ENCODE measurements around the gene ACKR3.

The ACKR3 gene

DNA sequence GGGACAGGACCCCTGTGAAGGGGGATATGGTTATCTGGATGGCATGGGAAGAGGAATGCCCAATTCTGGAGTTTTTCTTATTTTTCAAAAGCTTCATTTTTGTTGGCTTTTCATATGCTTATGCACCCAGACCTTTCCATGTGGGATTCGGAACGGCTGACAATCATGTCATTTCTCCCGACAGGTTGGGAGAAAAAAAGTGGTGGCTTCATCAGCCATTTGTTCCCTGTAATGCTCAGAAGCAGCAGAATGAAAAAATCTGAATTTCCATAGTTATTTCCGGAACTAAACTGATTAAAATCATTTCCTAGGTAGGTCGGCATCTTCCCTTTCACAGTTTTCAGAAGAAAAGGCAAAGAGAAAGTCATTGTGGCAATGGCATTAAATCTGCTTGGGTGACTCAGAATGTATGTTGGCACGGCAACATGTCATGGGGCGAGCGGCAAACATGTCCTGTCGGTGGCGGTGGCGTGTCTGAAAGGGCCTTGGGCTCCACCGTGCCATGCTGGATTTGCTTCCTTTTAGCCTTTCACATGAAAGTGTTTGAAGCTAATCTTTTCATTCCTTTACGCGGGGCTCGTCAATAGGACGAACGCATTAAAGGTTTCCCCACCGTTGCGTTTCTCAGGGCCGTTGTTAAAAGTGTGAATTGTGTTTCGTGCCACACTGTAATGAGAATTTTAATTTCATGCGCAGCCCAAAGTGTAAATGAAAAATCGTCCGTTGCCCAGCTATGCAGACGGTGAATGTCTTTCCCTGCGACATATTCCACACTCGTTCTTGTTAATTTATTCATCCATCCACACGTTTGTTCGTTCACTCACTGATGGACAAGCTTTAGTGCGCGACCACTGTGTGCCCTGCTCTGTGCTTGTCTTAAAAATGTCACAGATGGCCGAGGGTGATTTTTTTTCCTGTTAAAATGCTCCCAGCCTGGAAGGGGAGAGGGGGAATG, 18.5 kb downstream of the ACKR3 start:
- DNase-seq, result no peak

DNA sequence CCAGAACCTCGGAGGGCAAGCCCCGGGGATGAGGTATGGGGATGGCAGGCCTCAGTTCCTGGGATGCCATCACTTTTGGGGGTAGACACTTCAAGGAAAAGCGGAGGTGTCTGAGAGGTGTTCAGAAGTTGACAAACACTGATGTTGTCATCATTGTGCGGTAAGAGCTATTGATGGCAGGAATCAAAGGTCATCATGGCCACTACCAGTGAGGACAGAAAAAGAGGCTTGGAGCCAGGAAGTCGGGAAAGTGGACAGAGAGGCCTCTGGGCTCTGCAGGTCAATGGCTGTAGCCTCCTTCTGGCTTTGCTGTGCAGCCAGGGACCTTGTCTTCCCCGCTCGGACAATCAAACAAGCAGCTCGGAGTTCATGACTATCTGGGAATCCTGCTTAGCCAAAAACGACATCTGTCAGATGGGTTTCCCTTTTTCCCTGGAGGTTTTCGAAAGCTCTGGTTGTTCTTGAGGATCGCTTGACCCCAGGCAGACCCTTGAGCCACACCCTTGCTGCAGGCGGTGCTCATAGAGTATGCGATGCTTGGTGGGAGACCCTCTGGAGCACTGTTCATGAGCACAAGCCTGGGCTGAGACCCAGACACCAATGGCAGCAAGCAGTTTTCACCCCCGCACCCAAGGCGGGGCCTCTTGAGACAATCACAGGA, 19.4 kb downstream of the ACKR3 start:
- DNase-seq, result no peak

DNA sequence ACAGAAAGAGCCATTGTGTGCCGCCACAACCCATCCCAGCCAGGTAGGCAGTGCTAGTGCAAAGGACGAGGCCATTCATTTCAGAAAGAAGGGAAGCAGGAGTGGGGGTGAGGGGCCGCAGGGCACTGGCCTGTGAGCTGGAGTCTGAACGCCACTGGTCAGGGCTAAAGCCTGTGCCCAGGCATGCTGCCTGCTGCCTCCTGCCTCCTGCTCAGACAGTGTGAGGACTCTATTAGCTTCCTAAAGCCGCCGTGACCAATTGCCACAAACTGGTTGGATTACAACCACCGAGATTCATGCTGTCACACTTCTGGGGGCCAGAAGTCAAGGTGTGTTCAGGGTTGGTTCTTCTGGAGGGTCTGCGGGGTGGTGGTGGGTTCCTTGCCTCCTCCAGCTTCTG, 21.2 kb downstream of the ACKR3 start:
- DNase-seq, result no peak

DNA sequence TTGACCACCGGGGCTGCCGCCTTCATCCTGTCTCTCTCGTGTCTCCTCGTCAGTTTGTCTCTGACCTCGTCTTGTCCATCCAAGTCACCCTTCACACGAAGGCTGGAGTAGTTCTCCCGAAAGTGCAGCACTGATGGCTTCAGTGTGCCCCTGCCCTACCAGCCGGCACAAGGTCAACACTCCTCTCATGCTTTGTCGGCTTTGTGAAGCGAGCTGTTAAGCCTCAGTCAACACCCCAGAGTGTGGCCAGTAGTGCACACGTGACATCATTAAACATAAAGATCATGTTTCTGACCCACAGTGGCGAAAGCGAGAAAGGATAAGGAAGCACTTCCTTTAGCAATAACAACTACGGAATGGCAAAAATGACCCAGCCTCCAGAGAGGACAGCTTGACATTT, 23.2 kb downstream of the ACKR3 start:
- DNase-seq, result no peak

DNA sequence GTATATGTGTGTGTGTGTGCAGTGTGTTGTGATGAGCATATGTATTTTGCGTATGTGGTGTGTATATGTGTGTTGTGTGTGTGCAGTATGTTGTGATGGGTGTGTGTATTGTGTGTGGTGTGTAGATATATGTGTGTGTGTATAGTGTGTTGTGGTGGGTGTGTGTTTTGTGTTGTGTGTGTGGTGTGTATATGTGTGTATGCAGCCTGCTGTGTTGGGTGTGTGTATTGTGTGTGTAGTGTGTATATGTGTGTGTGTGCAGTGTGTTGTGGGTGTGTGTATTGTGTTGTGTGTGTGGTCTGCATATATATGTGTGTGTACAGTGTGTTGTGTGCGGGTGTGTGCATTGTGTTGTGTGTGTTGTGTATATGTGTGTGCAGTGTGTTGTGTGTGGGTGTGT, 23.9 kb downstream of the ACKR3 start:
- no peak for DNase-seq

DNA sequence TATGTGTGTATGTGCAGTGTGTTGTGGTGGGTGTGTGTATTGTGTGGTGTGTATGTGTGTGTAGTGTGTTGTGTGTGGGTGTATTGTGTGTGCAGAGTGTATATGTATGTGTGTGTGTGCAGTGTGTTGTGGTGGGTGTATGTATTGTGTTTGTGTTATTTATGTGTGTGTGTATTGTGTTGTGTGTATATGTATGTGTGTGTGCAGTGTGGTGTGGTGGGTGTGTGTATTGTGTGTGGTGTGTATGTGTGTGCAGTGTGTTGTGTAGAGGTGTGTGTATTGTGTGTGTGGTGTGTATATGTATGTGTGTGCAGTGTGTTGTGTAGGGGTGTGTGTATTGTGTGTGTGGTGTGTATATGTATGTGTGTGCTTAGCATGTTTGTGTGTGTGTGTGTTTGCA, 24.3 kb downstream of the ACKR3 start:
- DNase-seq, result no peak

DNA sequence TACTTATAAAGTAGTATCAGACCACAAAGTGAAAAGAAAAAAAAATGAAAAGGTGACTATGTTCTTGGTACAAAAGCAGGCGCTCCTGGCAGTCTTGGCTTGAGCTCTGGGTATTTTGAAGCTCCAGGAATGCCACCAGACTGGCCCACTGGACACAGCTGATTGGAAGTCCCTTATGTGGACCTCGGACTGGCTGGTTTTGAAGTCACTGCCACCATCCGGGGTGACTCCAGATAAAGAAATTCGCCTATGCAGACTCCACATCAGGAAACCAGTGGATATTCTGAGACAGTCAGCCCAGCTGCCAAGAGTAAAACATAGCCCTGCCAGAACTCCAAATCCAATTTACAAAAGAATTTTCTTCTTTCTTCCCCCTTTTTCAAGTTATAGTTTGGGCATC, 28.0 kb downstream of the ACKR3 start:
- DNase-seq, result no peak

DNA sequence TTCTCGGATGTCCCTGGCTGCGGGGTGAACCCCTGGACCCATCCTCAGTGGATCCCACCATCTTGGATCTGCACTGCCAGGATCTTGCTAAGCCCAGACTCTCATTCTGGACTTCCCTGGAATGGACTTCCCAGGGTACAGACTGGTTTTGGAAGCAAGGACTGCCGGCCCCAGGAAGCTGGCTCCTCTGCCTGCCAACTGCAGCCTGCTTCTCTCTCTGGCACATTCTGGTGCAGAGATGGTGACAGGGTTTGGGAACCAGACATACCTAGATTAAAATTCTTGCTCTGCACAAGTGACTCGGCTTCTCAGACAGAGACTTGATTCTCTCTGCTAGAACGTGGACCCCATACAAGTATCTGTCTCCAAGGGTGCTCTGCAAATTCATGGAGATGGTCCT, 29.4 kb downstream of the ACKR3 start:
- no peak for DNase-seq

DNA sequence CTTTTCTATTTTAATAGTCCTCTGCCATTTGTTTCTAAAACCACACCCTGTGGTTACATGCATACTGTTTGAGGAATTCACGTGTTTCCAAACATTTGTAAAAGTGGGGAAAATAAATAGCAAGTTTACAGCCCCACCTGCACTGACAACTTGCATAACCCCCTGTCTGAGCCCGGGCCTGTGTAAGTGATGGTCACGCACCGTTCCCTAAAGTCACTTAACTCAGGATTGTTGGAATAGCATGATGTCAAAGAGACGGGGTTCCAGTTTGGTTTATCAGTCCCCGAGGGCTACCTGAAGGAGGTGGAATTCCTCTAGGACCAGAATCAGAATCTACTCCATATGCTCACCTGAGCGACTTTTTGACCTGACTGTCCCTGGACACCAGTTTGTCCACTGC, 30.5 kb downstream of the ACKR3 start:
- no peak for DNase-seq

DNA sequence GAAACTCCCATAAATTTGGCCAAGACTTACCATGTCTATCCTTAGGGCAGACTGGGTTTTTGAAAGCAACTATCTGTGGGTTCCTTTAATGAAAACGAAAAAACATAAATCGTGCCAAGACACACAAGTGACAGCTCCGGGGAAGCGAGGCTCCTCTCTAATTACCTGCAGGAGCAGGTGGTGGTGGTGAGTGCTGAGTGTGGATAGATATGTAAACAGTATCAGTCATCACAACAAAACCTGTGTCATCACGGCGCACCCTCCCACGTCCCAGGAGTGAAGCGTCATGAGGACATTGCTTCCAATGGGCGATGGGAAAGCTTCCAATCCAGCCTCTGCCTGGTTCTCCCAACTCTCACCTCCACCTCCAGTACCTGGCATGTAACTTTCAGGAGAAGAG, 31.3 kb downstream of the ACKR3 start:
- no peak for DNase-seq

DNA sequence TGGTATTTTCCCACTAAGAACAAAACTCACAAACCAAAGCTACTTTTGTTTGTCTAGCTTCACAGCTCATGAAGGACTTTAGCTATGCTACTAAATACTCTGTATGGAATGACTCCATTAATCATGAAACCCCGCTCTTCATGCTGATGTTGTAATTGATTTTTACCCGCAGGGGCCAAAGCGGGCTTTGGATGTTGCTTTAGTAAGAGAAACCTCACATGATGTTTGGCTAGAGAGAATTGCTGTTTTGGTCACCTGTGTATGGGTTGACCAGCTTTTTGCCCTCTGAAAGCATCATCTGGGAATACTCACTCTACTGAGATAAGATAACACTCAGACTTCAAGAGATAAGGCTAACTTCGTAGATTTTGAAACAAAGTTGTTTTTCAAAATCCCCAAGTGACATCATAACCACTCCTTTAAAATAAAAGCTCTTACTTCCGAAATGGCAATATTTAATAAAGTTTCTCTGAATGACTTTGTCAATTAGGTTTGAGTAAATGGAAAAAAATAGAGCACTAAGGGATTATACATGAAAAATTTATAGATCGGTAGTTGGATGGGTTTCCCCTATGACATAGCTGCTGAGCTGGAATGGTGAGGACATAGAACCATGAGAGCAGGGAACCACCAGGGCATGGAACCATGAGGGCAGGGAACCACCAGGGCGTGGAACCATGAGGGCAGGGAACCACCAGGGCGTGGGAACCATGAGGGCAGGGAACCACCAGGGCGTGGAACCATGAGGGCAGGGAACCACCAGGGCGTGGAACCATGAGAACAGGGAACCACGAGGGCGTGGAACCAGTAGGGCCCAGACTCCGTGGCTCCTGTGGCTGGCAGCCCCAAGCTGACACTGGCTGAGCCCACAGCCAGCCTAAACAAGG, 31.9 kb downstream of the ACKR3 start:
- no peak for DNase-seq

DNA sequence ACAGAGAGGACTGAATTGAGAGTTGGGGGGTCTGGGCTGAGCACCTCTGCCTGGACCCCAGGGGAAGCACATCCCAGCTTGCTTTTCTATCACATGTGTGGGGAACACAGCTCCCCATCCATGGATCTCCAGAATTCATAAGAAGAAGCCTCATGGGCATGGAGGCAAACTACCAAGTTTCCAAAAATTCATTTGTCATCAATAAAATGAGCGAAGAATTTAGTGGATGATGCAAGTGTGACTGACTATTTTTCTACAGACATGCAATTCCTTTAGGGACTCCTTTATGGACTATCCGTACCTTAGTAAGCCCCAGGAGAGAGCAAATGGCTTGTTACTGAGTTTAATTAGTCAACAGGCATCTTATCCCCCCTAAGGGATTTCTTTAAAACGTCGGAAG, 33.1 kb downstream of the ACKR3 start:
- no peak for DNase-seq

DNA sequence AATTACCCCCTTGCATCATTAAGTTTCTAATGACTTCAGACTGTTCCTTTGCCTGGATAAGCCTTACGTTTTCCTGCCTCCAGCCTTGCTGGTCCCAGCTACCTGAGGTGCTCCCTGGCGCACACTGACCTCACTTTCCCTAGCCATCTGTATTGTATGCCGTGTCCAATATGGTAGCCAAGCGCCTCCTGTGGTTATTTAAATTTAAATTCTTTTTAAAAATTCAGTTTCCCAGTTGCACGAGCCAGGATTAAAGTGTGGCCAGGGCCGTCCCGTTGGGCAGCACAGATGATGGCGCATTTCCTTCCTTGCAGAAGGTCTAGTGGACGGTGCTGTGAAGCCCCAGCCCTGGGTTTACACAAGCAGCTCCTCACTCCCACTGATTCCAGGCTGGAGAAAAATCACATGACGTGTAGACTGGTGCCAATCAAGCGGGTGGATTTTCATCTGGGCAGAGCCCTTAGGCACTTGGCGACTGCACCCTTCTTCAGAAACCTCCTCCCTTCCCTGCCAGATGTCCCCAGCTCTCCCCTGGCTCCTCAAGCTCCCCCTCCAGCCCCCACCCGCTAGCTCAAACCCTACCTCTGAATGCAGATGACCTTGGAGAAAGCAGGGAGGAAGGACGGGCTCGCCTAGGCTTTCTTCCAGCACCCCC, 33.9 kb downstream of the ACKR3 start:
- DNase-seq, result no peak

DNA sequence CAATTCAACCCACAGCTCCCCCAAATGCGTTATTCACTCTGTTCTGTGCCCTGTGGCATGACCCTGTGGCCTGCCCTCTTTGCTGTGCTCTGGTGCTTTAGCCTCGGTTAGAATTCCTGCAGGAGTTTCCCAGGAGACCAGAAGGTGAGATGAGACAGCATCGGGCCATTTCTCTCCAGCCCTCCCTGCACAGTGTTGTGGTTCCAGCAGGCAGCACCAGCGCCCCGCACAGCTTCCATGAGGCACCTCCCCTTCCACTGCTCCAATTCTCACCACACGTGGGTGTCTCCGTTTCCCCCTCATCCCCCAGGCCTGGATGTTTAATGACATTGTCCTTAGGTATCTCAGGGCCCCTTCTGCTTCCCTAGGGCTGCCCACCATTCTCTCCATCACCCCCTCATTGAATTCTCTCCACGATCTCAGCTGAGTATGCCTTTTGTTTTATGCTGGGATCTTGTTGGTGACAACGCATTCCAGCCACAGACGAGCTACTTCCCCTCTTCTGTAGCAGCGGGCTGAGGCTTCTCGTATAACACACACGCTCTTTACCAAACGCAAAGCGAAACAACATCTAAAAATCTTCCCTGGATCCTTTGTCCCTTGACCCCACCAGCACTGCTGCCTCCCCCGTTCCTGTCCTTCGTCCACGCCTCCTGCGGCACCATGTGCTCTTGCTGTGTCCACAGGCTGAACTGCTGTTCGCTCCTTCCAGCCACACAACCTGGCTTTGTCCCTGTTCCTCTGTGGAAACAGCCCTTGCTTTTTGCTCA, 35.1 kb downstream of the ACKR3 start:
- no peak for DNase-seq

DNA sequence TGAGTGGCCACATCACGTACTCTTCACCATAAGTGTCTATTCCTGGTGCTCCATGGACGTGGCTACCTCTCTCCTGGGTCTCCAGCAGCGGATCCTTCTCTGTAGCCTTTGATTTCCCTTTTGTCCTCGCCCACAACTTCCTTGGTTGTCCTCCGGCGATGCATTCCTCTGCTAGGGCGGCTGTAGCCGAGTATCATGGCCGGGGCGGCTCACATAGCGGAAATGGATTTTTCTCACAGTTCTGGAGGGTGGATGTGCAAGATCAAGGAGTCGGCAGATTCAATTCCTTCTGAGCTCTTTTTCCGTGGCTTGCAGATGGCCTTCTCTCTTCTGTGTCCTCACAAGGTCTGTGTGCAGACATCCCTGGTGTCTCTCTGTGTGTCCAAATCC, 35.7 kb downstream of the ACKR3 start:
- DNase-seq, result no peak

DNA sequence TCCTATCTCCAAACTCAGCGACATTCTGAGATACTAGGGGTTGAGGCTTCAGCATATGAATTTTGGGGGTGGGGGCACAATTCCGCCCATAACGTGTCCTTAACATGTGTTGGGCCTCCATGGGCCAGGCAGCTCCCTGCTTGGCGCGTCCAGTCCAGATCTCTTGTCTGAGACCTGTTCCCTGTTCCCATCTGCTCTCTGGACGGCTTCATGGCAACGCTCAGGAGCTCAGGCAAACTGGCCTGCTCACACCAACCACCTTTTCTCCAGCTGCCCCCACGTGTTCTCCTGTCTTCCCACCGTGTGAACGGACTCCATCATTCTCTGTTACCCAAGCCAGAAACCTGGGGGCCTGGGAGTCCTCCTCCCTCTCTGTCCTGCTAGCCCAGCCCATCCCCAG, 36.4 kb downstream of the ACKR3 start:
- DNase-seq, result no peak

DNA sequence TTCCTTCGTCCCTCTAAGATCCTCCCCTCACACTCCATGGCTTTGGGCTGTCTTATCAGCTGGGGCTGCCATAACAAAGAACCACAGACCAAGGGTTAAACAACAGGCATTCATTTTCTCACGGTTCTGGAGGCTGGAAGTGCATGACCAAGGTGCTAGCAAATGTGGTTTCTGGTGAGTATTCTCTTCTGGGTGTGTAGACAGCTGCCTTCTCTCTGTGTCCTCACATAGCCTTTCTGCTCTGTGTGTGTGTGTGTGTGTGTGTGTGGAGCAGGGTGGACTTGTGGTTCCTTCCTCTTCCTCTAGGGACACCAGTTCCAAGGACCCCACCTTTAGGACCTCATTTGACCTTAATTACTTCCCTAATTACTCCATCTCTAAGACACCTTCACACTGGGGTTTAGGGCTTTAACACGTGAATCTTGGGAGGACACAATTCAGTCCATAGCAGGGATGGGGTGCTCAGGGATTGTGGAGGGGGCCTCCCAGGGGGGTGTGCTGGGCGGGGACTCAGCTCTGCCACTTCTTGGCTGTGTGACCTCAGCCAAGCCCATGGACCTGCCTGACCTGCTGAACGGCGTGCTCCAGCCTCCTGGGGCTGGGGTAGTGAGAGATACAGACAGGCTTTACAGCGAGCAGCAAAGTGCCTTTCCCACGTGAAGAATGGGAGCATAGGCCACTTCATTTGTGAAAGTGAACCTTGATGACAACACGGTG, 38.0 kb downstream of the ACKR3 start:
- no peak for DNase-seq

DNA sequence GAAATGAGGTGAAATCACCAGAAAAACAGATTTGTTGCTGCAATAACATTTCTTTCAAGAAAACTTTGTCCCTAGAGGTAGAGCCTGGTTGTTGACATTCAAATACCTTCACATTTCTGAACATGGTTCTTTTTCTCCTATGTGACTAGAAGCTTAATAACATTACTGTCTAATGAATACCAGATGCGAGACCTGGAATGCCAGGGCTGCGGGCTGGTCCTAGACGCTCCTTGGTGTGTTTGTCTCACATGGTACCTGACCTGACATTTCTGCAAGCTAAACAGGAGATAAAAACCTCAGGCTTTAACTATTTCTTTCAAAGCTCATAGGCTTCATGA, 38.5 kb downstream of the ACKR3 start:
- DNase-seq, result no peak

DNA sequence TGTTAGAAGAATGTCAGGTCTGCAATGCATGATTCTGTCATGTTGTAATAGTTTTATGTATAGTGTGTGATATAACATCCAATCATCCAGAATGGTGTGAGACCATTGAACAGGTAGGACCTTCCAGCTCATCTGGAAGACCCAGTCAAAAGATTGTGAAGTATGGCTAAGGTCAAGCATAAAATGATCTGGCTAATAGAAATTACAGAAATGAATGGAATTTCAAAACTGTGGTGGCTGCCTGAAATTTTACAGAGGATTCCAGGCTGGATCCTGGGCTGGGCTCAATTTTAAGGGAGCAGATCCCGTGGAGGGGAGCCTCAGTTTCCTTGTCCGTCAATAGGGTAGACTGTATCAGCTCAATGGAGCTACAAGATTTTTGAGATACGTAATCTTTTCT, 39.1 kb downstream of the ACKR3 start:
- DNase-seq, result no peak

DNA sequence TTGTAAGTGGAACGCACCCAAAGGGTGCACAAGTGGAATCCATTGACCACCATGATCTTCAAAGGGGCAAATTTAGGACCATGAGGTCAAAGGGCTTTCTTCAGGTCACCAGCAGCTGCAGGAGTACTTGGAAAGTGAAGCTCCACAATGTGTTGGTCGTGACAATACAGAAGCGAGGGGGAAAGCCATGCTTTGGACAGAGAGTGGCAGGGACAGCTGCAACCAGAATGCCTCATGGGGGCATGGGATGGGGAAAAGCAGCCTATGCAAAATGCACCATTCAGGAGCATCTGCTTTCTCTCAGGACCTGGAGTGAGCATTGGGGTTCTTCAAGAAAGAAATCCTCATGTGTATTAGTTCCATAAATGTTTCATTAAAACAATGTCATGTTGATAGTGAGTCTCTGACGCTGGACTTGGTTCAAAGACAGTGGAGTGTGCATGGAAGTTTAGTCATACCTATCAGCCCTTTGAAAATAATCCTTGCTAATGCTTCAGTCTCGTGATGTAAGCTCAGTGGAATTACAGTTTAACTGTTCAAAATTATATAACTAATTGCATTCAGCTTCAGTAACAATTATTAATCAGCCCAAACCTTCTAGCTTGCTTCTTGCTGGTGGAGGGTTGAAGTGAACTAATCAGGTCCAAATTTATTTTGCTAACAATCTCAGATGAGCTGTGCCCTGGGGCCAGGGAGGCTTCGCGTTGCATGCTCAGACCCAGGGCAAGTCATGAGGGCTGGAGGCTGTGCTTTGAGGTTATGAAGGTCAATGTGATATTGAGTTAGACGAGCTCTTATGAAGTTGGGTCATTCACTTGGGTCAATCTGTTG, 41.6 kb downstream of the ACKR3 start:
- no peak for DNase-seq

DNA sequence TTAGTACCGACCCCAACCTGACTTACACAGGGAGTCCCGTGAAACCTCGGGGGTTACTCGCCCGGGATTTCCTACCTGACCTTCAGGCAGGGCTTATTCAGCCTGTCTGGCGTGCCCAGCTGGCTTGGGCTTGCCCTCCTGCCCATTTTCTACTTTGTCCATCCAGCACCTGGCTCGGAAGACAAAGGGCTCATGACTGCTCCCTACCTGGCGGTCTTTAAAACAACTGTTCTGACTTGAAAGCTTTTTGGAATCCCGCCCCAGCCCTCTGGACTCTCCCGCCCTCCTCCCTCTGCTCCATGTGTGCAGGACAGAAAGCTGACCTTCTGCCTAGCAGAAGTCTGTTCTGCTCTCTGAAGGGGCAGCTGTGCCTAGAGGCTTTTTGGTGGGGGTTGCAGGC, 43.1 kb downstream of the ACKR3 start:
- DNase-seq, result no peak
